ENCODE data around the gene ETF1.

Gene ETF1

DNA sequence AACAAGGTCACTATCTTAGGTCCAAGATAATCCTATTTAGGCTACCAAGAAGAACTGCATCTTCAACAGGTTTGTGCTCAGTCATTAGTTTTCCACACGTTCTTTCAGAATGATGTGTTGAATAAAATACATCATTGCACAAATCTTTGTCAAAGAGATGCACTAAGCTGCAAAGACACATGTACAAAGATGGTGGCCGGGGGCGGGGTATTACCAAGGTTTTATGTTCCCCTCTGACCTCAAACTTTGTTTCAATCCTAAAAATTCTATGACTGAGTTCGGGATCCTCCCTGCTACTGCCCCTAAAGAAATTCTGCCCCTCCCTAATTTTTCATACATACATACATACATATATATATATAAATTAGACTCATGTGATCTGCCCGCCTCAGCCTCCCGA, 17.9 kb upstream of the ETF1 start:
- no peak for DNase-seq

DNA sequence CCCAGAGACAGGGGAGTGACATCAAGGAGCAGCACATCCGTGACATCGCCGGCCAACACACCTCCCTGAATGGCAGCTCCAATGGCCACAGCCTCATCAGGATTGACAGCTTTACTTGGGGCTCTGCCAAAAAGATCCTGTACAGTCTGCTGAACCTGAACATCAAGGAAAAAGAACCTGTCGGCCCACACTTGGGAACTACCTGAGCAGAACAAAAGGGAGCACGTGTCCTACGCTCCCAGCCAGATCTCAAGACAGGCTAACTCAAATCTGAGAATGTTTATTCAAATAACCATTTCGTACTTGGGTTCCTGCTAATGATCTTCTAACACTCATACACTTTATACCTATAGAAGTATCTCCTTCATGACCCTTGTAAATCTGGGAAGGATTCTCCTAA, 16.9 kb upstream of the ETF1 start:
- no peak for DNase-seq

DNA sequence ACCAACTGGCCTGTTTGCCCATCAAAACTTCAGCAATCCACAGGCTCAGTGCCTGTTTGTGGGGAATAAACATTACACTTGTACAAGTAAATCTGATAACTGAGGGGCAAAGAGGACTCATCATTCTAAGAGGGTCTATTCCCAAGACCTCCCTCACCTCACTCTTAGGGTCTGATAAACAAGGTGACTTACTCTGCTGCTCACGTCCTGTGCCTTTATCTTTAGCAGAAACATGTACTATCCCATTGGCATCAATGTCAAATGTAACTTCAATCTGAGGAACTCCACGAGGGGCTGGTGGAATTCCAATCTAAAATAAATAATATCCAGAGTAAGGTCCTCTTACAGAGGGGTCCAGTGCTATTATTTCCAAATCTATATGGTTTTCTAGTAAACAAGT, 14.6 kb upstream of the ETF1 start:
- no peak for DNase-seq

GRCh38 chr5:138554143-138554542, 11.1 kb upstream of the ETF1 start:
- DNase-seq, result no peak

- DNase-seq, result no peak
Observed at GRCh38 chr5:138553437-138554095, 10.5 kb upstream of the ETF1 start.

DNA sequence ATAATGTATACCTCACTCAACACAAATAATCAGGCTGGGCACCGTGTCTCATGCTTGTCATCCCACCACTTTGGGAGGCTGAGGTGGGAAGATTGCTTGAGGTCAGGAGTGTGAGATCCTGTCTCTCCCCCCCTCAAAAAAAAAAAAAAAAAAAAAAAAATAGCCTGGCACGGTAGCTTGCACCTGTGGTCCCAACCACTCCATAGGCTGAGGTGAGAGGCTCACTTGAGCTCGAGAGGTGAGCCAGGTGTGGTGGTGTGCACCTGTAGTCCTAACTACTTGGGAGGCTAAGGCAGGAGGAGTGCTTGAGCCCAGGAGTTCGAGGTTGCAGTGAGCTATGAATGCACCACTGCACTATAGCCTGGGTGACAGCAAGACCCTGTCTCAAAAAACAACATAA, 9.6 kb upstream of the ETF1 start:
- DNase-seq, result no peak

GRCh38 chr5:138549414-138549813, 6.4 kb upstream of the ETF1 start:
- no peak for DNase-seq

DNA sequence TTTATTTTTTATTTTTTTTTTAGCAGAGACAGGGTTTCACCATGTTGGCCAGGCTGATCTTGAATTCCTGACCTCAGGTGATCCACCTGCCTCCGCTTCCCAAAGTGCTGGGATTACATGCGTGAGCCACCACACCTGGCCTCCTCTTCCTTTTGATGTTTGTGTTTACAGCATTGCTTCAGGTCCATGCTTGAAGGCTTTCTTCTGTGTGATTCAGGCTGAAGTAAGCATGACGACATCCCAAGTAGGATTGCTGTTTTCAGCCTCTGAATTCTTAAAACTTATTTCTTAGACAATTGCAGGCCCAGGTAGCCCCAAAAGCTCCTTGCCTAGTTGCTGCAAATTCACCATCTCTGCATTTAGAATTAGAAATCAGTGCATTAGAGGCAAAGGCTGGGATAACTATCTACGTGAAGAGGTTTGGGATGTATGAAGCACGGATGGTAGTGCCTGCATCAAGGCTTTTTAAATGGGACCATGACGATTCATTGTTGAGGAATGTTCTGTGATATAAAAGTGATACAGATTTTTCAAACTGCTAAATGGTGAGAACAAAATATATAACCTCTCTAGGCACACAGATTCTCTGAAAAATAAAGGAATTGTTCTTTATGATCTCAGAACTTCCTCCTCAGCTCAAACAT, 3.0 kb upstream of the ETF1 start:
- DNase-seq, result no peak

- DNase-seq, result no peak
Observed at GRCh38 chr5:138544181-138545134, 1.4 kb upstream of the ETF1 start.

DNA sequence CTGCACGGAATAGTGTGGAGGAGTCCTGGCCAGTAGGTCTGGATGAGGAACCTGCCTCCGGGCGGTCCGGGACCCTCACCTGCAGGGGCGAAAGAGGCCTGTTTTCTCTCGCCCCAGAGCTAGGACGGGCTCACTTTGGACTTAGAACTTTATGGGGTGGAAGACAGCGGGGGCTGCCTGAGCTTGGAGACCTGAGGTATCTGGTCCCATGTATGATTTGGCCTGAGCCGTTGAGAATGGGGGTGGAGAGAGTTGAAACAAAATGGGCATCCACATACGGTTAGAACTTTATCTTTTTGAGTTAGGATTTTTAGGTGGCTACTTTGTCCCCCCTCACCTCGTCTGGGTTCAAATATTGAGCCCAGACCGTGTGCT, 681 bp upstream of the ETF1 start:
- no peak for DNase-seq

DNA sequence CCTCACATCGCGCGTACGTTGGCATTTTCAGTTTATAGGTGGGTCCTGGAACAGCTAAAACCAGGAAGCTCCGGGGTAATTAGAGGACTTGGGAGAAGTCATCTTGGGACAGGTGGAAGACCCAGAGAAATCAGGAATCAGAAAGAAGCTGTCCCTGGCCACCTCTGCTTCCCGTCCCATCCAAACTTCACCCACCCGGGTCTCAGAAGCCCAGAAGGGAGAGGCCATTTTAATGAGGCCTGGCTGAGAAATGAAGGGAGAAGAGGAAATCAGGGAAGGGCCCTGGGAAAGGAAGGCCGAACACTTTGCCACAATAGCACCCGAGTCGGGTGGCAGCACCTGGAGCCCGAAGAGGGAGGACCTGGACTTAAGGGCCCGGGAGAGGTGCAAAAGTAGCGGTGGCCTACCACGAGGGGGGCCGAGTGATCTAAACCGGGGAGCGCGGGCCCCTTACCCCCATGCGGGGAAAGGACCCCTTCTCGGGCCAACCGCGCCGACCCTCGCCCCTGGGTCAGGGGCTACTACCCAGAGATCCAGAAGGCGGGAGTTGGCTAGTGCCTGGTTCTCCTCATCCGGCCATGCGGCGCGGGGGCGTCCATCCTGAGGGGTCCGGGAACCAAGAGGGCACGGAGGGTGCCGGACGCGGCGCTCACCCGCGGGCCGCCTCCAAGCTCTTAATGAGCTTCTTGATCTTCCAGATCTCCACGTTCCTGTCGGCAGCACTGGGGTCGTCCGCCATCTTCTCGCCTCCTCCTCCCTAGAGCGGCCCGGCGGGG, 668 bp downstream of the ETF1 start:
- no peak for DNase-seq

DNA sequence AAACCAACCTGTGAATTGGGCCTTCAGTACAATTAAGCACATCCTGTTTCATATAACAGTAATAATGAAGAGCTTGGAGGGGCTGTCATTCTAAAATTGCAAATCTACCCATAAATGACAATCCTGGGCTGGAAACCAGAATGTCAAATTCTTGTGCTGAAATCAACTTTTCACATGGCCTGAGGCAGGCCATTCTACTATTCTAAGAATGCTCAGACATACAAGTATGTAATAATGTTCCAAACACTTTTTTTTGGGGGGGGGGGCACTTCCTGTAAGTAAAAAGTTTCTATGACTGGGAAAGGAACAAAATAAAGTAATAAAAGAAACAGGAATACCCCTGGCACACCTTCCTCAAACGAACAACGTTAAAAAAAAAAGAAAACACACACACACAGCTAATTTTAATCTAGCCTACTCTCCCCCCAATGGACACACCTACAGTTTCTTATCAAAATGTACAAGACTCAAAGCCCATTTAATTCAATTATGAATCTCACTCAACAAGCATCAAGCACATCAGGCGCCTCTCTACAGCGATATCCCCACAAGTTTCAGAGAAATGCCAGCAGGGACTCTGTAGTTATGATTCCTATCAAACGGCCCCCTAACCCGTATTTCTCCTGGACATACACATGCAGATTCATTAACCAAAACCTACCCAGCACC, 1.4 kb downstream of the ETF1 start:
- DNase-seq, result no peak

DNA sequence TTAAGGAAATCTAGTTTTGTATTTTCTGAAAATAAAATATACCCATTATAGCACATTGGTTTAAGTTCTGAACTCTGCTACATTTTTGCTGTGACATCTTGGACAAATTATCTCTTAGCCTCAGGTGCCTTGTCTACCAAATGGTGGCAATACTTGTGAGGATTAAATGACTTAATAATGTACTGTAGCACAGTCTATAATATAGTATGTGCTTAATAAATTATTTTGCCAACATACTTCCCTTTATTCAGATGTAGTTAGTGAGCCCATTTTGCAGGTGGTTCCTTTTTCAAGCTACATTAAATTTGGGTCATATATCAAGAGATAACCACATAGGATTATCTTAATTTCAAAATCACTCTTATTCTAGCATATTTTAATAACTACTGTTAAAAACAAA, 3.2 kb downstream of the ETF1 start:
- DNase-seq, result no peak

DNA sequence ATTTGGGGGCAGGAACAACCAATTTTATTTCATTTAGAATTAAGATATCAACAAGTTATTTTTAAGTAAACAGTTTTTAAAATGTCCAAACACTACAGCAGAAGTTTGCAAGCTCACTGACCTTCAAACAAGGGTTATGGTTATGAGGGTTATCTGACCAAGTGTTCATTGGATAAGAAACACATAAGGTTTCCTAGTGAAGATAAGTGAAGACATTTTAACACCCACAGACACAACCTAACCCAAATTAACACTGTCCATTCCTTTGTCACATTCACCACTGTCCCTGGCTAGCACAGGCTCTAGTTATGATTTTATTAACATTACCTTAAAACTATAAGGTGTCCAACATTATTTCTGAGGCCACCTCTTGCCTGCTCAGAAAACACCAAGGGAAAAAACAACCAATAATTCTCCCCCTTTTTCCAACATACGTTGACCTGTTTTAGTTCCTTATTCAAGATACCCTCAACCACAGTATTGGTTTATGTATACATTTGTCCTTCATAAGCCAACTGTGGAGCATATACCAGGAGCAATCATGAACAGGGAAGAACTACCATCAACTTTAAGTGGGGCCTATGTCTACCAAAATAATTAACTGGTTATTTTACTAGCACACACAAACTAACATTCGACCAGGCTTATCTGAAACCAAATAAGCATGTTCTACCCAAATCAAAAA, 4.0 kb downstream of the ETF1 start:
- no peak for DNase-seq

GRCh38 chr5:138536665-138537315, 6.2 kb downstream of the ETF1 start:
- DNase-seq, result no peak

GRCh38 chr5:138536215-138536614, 6.8 kb downstream of the ETF1 start:
- no peak for DNase-seq

- no peak for DNase-seq
Observed at GRCh38 chr5:138533973-138534941, 8.8 kb downstream of the ETF1 start.

GRCh38 chr5:138529812-138530211, 13.2 kb downstream of the ETF1 start:
- DNase-seq, result no peak

DNA sequence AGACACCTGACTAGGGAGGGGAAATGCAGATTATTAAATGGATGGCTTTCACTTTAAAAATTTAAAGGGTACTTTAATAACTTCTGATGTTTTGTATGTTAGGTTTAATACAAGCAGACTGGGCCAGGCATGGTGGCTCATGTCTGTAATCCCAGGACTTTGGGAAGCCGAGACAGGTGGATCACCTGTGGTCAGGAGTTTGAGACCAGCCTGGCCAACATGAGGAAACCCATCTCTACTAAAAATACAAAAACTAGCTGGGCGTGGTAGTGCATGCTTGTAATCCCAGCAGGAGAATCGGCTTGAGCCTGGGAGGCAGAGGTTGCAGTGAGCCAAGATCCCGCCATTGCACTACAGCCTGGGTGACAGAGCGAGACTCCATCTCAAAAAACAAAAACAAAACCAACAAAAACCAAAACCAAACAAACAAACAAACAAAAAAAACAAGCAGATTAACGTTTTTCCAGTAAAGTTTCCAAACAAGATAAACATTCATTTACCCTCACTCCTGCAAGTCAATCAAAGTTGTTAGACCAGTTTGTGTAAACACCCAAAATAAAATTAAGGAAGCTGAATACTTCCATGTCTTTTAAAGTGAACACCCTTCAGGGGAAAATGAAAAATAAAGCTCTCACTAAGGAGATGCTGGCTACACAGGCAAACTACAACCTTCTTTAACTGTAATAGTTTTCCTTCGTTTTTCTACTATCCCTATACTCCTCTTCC, 14.1 kb downstream of the ETF1 start:
- no peak for DNase-seq
